HG03520 (cell line): ENCODE measurements around the gene ACTA2.
A peak's percentile ranks its signal among the peaks of the same experiment; 100 is the strongest.

Source experiments
- ATAC-seq: cut with Tn5 transposase; IDR thresholded peaks from one replicate; pipeline ENCODE4 v1.9.1; 2021; ENCODE audit warnings: mild to moderate bottlenecking, moderate library complexity; ENCODE audit not compliant: unreplicated experiment

Gene ACTA2

GRCh38 chr10:88896994-88897853 lies 55.3 kb downstream of the ACTA2 start:
- ATAC-seq: no peak

- no peak for ATAC-seq
These were observed 56.1 kb downstream of the ACTA2 start for GRCh38 chr10:88896372-88896993.

GRCh38 chr10:88895250-88895649 lies 57.3 kb downstream of the ACTA2 start:
- no peak for ATAC-seq

GRCh38 chr10:88893611-88894010 lies 59.0 kb downstream of the ACTA2 start:
- ATAC-seq: no peak

GRCh38 chr10:88892222-88892967 lies 60.2 kb downstream of the ACTA2 start:
- no peak for ATAC-seq

- no peak for ATAC-seq
These were observed 61.7 kb downstream of the ACTA2 start for GRCh38 chr10:88890681-88891381.

- peak; percentile 54 for ATAC-seq
These were observed 62.8 kb downstream of the ACTA2 start for GRCh38 chr10:88889559-88890337.

GRCh38 chr10:88888810-88889445 lies 63.6 kb downstream of the ACTA2 start:
- no peak for ATAC-seq

GRCh38 chr10:88886557-88886956 lies 66.0 kb downstream of the ACTA2 start:
- peak; percentile 57 for ATAC-seq
